ENCODE results near the gene NR3C1. TPM values are rescaled to one million over a fixed set of nuclear protein-coding genes. Genes with fewer than 3 reads are reported as not detected.

NR3C1 gene
- total RNA-seq, 1 donor from 2014 or later, result 0.17 TPM

DNA sequence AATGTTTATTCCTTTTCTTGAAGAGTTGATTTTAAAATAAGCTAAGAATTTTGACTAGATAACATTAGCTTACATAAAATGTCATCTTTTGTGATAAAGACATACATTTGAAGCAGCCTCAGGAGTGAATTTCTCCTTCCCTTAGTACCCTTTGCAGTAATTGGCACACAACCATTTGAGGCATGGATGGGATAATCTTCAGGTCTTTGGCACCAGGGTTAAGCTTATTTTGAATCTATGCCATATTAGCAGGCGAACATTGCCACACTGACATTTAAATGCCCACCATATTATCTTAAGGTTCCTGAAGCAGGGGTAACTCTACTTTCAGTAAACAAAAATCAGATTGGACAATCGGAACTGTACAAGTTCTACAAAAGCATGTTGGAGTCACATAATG, 126.0 kb downstream of the NR3C1 start:
- H3K9me3 ChIP-seq (ENCODE audit: low read depth), result no peaks in the 10 kb centered on the region
- Mint-ChIP-seq H3K9me3 (no peaks in the 10 kb centered on the region), H3K36me3 (no peaks in the 10 kb centered on the region), H3K4me3 (no peak overlapping the region), H3K4me1 (no peaks in the 10 kb centered on the region), H3K27me3 (ENCODE audit: insufficient read depth, low read depth) (no peaks in the 10 kb centered on the region), H3K27ac (no peak overlapping the region)
- no peaks in the 10 kb centered on the region for H3F3A ChIP-seq (ENCODE audit: low read depth)
- DNase-seq (ENCODE audit: low spot score), result no peak
- H3K27me3 ChIP-seq, result no peaks in the 10 kb centered on the region
- H3K79me2 ChIP-seq (ENCODE audit: low read depth), result no peaks in the 10 kb centered on the region
- H3K4me1 ChIP-seq, result no peaks in the 10 kb centered on the region
- H3K36me3 ChIP-seq, result no peaks in the 10 kb centered on the region
- no peak overlapping the region for H3K9ac ChIP-seq
- H3K4me2 ChIP-seq, result no peak overlapping the region
- H4K20me1 ChIP-seq (ENCODE audit: low read depth), result no peaks in the 10 kb centered on the region
- no peak overlapping the region for H3K27ac ChIP-seq
- no peak overlapping the region for H2AFZ ChIP-seq (replicated peaks)
- H3K4me3 ChIP-seq, result no peak overlapping the region
- no peak for TF ChIP-seq EZH2 (IDR thresholded peaks at IDR 0.05)
- TF ChIP-seq CTCF (IDR thresholded peaks at IDR 0.05), result no peak
- TF ChIP-seq EZH2phosphoT487 (IDR thresholded peaks at IDR 0.05), result no peak

DNA sequence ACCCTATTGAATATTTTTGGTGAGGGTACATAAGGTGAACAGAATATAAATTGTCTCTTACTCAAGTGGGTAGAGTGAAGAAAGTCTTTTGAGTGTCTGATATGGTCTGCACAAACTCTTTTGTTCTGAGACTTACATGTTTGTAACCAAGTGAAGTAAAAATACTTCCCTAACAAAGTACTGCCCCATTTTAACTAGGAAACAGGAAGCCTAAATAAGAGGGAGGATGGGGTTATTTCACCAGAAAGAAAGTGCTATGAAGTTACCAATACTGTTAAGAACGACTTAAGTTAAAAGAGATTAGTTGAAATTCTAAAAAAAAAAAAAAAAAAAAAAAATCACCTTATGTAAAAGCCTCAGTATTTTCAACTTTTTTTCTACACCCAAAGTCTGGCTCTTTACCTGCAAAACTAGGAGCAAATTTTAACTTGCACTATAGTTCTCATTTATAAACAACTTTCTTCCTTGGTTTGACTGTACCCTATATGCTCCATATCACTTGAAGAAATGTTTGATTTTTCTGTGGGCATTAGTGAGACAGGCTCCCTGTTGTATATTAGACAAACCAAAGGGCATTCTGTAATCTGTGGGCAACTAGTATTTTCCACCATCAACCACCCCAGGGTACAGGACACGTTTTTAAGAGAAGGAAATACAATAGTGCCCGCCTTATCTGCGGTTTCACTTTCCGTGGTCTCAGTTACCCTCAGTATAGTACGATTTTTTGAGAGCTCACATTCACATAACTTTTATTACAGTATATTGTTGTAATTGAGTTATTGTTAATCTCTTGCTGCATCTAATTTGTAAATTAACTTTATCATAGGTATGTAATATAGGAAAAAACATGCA, 127.7 kb downstream of the NR3C1 start:
- Histone ChIP-seq H3F3A (ENCODE audit: low read depth) (no peaks in the 10 kb centered on the region), H3K9me3 (ENCODE audit: low read depth) (no peaks in the 10 kb centered on the region), H3K79me2 (ENCODE audit: low read depth) (no peaks in the 10 kb centered on the region), H3K9ac (no peak overlapping the region), H3K4me2 (no peak overlapping the region), H3K27me3 (no peaks in the 10 kb centered on the region), H3K27ac (no peak overlapping the region), H3K4me1 (no peaks in the 10 kb centered on the region), H2AFZ (replicated peaks) (no peak overlapping the region), H3K36me3 (no peaks in the 10 kb centered on the region), H4K20me1 (ENCODE audit: low read depth) (no peaks in the 10 kb centered on the region), H3K4me3 (no peak overlapping the region)
- no peak for DNase-seq (ENCODE audit: low spot score)
- no peaks in the 10 kb centered on the region for H3K4me1 Mint-ChIP-seq
- no peaks in the 10 kb centered on the region for H3K36me3 Mint-ChIP-seq
- no peaks in the 10 kb centered on the region for H3K9me3 Mint-ChIP-seq
- no peak for TF ChIP-seq EZH2 (IDR thresholded peaks at IDR 0.05)
- H3K4me3 Mint-ChIP-seq, result no peak overlapping the region
- no peaks in the 10 kb centered on the region for H3K27me3 Mint-ChIP-seq (ENCODE audit: insufficient read depth, low read depth)
- H3K27ac Mint-ChIP-seq, result no peak overlapping the region

DNA sequence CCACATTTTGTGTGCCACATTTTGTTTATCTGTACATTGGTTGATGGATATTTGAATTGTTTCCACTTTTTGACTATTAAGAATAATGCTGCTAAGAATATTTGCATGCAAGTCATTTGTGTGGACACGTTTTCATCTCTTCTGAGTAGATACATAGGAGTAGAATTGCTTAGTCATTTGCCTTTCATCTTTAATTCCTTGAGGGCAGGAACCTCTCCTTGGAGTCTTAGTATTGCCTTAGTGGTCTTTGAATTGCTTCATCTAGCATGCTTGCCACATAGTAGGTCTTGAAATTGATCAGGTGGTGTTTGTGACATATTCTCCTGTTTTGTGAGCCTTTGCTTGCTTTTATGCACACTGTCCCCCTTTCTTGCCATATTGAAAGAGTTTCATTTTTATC, 128.5 kb downstream of the NR3C1 start:
- Mint-ChIP-seq H3K27ac (no peak overlapping the region), H3K4me1 (no peaks in the 10 kb centered on the region), H3K4me3 (no peak overlapping the region), H3K27me3 (ENCODE audit: insufficient read depth, low read depth) (no peaks in the 10 kb centered on the region), H3K9me3 (no peaks in the 10 kb centered on the region), H3K36me3 (no peaks in the 10 kb centered on the region)
- Histone ChIP-seq H3K79me2 (ENCODE audit: low read depth) (no peaks in the 10 kb centered on the region), H3K27ac (no peak overlapping the region), H3F3A (ENCODE audit: low read depth) (no peaks in the 10 kb centered on the region), H4K20me1 (ENCODE audit: low read depth) (no peaks in the 10 kb centered on the region), H3K4me1 (no peaks in the 10 kb centered on the region), H2AFZ (replicated peaks) (no peak overlapping the region), H3K9me3 (ENCODE audit: low read depth) (no peaks in the 10 kb centered on the region), H3K9ac (no peak overlapping the region), H3K27me3 (no peaks in the 10 kb centered on the region), H3K4me2 (no peak overlapping the region), H3K36me3 (no peaks in the 10 kb centered on the region), H3K4me3 (no peak overlapping the region)
- TF ChIP-seq CTCF (IDR thresholded peaks at IDR 0.05), result no peak
- no peak for TF ChIP-seq EZH2phosphoT487 (IDR thresholded peaks at IDR 0.05)
- TF ChIP-seq EZH2 (IDR thresholded peaks at IDR 0.05), result no peak
- DNase-seq (ENCODE audit: low spot score), result no peak

- no peaks in the 10 kb centered on the region for H4K20me1 ChIP-seq (ENCODE audit: low read depth)
- Mint-ChIP-seq H3K4me3 (no peak overlapping the region), H3K27me3 (ENCODE audit: insufficient read depth, low read depth) (no peaks in the 10 kb centered on the region), H3K27ac (no peak overlapping the region), H3K36me3 (peaks cover 3% of the 10 kb centered on the region), H3K4me1 (no peaks in the 10 kb centered on the region), H3K9me3 (peaks cover 22% of the 10 kb centered on the region)
- H3K9me3 ChIP-seq (ENCODE audit: low read depth), result no peaks in the 10 kb centered on the region
- no peaks in the 10 kb centered on the region for H3F3A ChIP-seq (ENCODE audit: low read depth)
- H2AFZ ChIP-seq (replicated peaks), result no peak overlapping the region
- H3K4me2 ChIP-seq, result no peak overlapping the region
- no peaks in the 10 kb centered on the region for H3K27me3 ChIP-seq
- DNase-seq (ENCODE audit: low spot score), result no peak
- H3K4me3 ChIP-seq, result no peak overlapping the region
- no peaks in the 10 kb centered on the region for H3K4me1 ChIP-seq
- no peaks in the 10 kb centered on the region for H3K79me2 ChIP-seq (ENCODE audit: low read depth)
- no peak overlapping the region for H3K9ac ChIP-seq
- TF ChIP-seq CTCF (IDR thresholded peaks at IDR 0.05) (no peak), EZH2phosphoT487 (IDR thresholded peaks at IDR 0.05) (no peak), EZH2 (IDR thresholded peaks at IDR 0.05) (no peak)
- no peaks in the 10 kb centered on the region for H3K36me3 ChIP-seq
- no peak overlapping the region for H3K27ac ChIP-seq
Measured at GRCh38 chr5:143271431-143271830, 132.1 kb downstream of the NR3C1 start.

All from neural progenitor cell (in vitro differentiated cells).